ENCODE results near the gene NCK2.

DNA sequence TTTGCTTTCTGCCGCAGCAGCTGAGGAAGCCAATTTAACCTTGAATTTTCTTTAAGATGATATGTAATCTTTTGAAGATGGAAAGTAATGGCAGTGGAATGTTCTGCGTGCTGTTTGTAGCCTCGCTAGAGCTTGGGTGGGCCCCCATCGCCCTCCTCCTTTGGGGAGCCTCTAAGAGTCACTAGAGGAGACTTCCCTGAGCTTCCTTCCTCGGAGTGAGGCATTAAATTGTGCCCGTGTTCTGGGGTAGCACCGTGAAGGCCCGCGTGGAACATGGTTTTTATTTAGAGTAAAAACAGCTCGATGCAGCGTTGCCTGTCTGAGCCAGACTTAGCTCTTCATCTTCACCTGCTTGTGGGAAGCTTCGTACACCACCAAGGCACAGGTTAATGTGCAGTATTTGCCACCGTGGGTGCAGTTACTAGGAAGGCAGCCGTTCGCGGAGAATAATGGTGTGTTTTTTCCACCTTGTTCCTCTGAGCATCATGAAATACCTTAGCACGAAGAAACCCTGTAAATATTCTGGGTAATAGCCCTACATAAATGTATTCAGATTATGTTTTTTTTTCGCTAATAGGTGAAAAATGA lies 38.5 kb downstream of the NCK2 start:
- TF ChIP-seq POLR2A (IDR thresholded peaks at IDR 0.05) (no peak), POLR2AphosphoS5 (IDR thresholded peaks at IDR 0.05) (no peak)
- TF ChIP-seq, protein P1, sequence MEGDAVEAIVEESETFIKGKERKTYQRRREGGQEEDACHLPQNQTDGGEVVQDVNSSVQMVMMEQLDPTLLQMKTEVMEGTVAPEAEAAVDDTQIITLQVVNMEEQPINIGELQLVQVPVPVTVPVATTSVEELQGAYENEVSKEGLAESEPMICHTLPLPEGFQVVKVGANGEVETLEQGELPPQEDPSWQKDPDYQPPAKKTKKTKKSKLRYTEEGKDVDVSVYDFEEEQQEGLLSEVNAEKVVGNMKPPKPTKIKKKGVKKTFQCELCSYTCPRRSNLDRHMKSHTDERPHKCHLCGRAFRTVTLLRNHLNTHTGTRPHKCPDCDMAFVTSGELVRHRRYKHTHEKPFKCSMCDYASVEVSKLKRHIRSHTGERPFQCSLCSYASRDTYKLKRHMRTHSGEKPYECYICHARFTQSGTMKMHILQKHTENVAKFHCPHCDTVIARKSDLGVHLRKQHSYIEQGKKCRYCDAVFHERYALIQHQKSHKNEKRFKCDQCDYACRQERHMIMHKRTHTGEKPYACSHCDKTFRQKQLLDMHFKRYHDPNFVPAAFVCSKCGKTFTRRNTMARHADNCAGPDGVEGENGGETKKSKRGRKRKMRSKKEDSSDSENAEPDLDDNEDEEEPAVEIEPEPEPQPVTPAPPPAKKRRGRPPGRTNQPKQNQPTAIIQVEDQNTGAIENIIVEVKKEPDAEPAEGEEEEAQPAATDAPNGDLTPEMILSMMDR (IDR thresholded peaks at IDR 0.05), result no peak

Measured in sigmoid colon (tissue), 4 donors.